K562 (cell line): Measurements from ENCODE around the gene NTSR1. TPM values are rescaled to one million over a fixed set of nuclear protein-coding genes. Genes with fewer than 3 reads are reported as not detected.

Experiments
- ARHGAP35 ChIP-seq: fragments of 450-650 bp; IDR thresholded peaks from 2 replicates; pipeline ENCODE4 v1.6.1; 2018; ENCODE audit not compliant: partially characterized antibody
- DMBX1 ChIP-seq: fragments of 250-450 bp; sonication (Bioruptor Pico); IDR thresholded peaks from 2 replicates; pipeline ENCODE4 v1.8.0; 2022; ENCODE audit warnings: inconsistent platforms, mild to moderate bottlenecking, moderate library complexity, borderline replicate concordance
- NCOR1 ChIP-seq: fragments of 450-650 bp; IDR thresholded peaks from 2 replicates; pipeline ENCODE4 v1.6.1; 2016; ENCODE audit warnings: mild to moderate bottlenecking, moderate library complexity
- TAF1 ChIP-seq: IDR thresholded peaks from 2 replicates; pipeline ENCODE4 v1.6.1; 2011; ENCODE audit warnings: mild to moderate bottlenecking, low read length, moderate library complexity; ENCODE audit not compliant: insufficient read depth, control insufficient read depth, severe bottlenecking; ENCODE audit errors: extremely low read depth
- TGIF2 ChIP-seq: sonication (generic); formaldehyde crosslinking; IDR thresholded peaks from 2 replicates; pipeline ENCODE4 v1.8.1; 2022; ENCODE audit warnings: mild to moderate bottlenecking, missing genetic modification reagents, moderate library complexity
- ZFP36 ChIP-seq: fragments of 150-350 bp; IDR thresholded peaks from 2 replicates; pipeline ENCODE4 v1.6.1; 2018; ENCODE audit warnings: low read length, low read depth; ENCODE audit not compliant: partially characterized antibody
- ZFP91 ChIP-seq: sonication (generic); formaldehyde crosslinking; IDR thresholded peaks from 2 replicates; pipeline ENCODE4 v1.8.0; 2022; ENCODE audit warnings: mild to moderate bottlenecking, missing genetic modification reagents
- ZNF133 ChIP-seq: fragments of 250-450 bp; sonication (Bioruptor Pico); IDR thresholded peaks from 2 replicates; pipeline ENCODE4 v1.4.0; 2020; ENCODE audit warnings: mild to moderate bottlenecking
- ZNF586 ChIP-seq: fragments of 450-650 bp; formaldehyde crosslinking; conservative IDR thresholded peaks from 2 replicates; pipeline ENCODE4 v1.4.0; 2020; ENCODE audit warnings: mild to moderate bottlenecking, moderate library complexity
- polyA plus RNA-seq, 8 experiments: library from polyadenylated mRNA; depleted of rRNA in 4 of 8; stranded (reverse) in 5 of 8; unstranded in 3 of 8; fragments of >200 nt; fragmentation: Nextera tagmentation in 2 of 8; fragmentation: Illumina TruSeq in 1 of 8; extraction: Ambion mirVana in 2 of 8; extraction: Trizol in 1 of 8; gene quantifications; 2 replicates each; pipeline versions ENCODE4 v1.2.1 to v1.2.3, GENCODE V29; 2011 to 2014; ENCODE audit warnings: inconsistent platforms in 1 of 8, missing spikeins in 1 of 8
- total RNA-seq, 7 experiments: library from RNA; depleted of rRNA in 6 of 7; stranded (reverse); fragments of >200 nt in 6 of 7; fragmentation: Illumina TruSeq in 2 of 7; extraction: Trizol in 2 of 7; gene quantifications; 2 replicates each; pipeline versions ENCODE4 v1.2.1 to v1.2.3, GENCODE V29; 2011 to 2021; ENCODE audit warnings: low replicate concordance in 1 of 7
- TF ChIP-seq, protein P1 (sequence below): fragments of 450-650 bp; IDR thresholded peaks from 2 replicates; pipeline ENCODE4 v1.6.1; 2018; ENCODE audit not compliant: partially characterized antibody
- TF ChIP-seq, protein P2 (sequence below): IDR thresholded peaks from 3 replicates; pipeline ENCODE4 v1.6.1; 2011; ENCODE audit warnings: borderline replicate concordance, mild to moderate bottlenecking; ENCODE audit not compliant: insufficient read length, insufficient read depth
- TF ChIP-seq, protein P3 (sequence below): fragments of 250-450 bp; sonication (Bioruptor Pico); IDR thresholded peaks from 2 replicates; pipeline ENCODE4 v1.8.0; 2021; ENCODE audit warnings: mild to moderate bottlenecking, moderate library complexity
- TF ChIP-seq, protein P4 (sequence below): sonication (generic); IDR thresholded peaks from 2 replicates; pipeline ENCODE4 v1.6.1; 2016

NTSR1 gene
- total and polyA plus RNA-seq, 9 of the 15 experiments (the other 6 are each of a cell fraction or from before 2014, with no cell fraction given): 0.04 to 0.40 (median 0.13) TPM; not detected in 3

- TF ChIP-seq, protein P1, sequence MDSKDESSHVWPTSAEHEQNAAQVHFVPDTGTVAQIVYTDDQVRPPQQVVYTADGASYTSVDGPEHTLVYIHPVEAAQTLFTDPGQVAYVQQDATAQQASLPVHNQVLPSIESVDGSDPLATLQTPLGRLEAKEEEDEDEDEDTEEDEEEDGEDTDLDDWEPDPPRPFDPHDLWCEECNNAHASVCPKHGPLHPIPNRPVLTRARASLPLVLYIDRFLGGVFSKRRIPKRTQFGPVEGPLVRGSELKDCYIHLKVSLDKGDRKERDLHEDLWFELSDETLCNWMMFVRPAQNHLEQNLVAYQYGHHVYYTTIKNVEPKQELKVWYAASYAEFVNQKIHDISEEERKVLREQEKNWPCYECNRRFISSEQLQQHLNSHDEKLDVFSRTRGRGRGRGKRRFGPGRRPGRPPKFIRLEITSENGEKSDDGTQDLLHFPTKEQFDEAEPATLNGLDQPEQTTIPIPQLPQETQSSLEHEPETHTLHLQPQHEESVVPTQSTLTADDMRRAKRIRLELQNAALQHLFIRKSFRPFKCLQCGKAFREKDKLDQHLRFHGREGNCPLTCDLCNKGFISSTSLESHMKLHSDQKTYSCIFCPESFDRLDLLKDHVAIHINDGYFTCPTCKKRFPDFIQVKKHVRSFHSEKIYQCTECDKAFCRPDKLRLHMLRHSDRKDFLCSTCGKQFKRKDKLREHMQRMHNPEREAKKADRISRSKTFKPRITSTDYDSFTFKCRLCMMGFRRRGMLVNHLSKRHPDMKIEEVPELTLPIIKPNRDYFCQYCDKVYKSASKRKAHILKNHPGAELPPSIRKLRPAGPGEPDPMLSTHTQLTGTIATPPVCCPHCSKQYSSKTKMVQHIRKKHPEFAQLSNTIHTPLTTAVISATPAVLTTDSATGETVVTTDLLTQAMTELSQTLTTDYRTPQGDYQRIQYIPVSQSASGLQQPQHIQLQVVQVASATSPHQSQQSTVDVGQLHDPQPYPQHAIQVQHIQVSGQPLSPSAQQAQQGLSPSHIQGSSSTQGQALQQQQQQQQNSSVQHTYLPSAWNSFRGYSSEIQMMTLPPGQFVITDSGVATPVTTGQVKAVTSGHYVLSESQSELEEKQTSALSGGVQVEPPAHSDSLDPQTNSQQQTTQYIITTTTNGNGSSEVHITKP: peak; percentile 19
- TF ChIP-seq, protein P2, sequence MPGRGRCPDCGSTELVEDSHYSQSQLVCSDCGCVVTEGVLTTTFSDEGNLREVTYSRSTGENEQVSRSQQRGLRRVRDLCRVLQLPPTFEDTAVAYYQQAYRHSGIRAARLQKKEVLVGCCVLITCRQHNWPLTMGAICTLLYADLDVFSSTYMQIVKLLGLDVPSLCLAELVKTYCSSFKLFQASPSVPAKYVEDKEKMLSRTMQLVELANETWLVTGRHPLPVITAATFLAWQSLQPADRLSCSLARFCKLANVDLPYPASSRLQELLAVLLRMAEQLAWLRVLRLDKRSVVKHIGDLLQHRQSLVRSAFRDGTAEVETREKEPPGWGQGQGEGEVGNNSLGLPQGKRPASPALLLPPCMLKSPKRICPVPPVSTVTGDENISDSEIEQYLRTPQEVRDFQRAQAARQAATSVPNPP: no peak
- TF ChIP-seq ARHGAP35 (no peak), NCOR1 (no peak), ZFP36 (peak; percentile 91), ZFP91 (CRISPR knock-in tag) (no peak), DMBX1 (CRISPR knock-in tag) (no peak), ZNF133 (CRISPR knock-in tag) (no peak), TAF1 (no peak), ZNF586 (CRISPR knock-in tag) (no peak), TGIF2 (CRISPR knock-in tag) (no peak)
- TF ChIP-seq, protein P3, sequence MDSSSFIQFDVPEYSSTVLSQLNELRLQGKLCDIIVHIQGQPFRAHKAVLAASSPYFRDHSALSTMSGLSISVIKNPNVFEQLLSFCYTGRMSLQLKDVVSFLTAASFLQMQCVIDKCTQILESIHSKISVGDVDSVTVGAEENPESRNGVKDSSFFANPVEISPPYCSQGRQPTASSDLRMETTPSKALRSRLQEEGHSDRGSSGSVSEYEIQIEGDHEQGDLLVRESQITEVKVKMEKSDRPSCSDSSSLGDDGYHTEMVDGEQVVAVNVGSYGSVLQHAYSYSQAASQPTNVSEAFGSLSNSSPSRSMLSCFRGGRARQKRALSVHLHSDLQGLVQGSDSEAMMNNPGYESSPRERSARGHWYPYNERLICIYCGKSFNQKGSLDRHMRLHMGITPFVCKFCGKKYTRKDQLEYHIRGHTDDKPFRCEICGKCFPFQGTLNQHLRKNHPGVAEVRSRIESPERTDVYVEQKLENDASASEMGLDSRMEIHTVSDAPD: no peak
- TF ChIP-seq, protein P4, sequence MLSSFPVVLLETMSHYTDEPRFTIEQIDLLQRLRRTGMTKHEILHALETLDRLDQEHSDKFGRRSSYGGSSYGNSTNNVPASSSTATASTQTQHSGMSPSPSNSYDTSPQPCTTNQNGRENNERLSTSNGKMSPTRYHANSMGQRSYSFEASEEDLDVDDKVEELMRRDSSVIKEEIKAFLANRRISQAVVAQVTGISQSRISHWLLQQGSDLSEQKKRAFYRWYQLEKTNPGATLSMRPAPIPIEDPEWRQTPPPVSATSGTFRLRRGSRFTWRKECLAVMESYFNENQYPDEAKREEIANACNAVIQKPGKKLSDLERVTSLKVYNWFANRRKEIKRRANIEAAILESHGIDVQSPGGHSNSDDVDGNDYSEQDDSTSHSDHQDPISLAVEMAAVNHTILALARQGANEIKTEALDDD: no peak
Observed at GRCh38 chr20:62728028-62728780, 19.6 kb downstream of the NTSR1 start (continued).
